ENCODE results near the gene AGTRAP. TPM values are rescaled to one million over a fixed set of nuclear protein-coding genes. Genes with fewer than 3 reads are reported as not detected.

The AGTRAP gene
- total RNA-seq, 1 donor = 38.9 TPM

DNA sequence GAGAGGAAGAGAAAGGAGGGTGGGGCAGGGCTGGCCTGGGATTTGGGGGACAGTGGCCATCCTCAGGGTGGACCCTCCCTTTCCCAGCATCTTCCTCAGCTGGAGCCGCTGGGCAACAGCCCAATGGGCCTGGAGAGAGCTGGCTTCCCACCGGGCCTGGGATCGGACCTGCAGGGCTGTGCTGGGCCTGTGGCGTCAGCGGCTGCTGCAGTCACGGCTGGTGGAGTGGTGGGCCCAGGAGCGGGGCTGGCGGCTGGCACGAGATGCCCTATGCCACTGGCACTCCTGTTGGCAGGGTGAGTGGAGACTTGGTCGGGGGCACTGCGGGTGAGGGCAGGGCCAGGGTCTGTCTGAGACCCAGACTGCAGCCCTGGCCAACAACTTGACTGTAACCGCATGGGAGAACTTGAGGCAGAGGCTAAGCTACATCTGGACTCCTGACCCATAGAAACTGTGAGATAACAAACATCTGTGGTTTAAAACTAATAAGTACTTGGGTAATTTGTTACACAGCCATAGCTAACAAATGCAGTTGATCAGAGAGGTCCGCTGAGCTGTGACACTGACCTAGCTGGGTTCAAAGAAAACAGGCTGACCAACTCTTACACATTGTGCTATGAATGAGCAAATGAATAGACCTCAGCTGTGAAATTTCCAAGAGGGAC, 43.9 kb downstream of the AGTRAP start:
- no peak overlapping the region for H3K4me3 ChIP-seq (ENCODE audit: low read depth, low read length)
- TF ChIP-seq, protein P1, sequence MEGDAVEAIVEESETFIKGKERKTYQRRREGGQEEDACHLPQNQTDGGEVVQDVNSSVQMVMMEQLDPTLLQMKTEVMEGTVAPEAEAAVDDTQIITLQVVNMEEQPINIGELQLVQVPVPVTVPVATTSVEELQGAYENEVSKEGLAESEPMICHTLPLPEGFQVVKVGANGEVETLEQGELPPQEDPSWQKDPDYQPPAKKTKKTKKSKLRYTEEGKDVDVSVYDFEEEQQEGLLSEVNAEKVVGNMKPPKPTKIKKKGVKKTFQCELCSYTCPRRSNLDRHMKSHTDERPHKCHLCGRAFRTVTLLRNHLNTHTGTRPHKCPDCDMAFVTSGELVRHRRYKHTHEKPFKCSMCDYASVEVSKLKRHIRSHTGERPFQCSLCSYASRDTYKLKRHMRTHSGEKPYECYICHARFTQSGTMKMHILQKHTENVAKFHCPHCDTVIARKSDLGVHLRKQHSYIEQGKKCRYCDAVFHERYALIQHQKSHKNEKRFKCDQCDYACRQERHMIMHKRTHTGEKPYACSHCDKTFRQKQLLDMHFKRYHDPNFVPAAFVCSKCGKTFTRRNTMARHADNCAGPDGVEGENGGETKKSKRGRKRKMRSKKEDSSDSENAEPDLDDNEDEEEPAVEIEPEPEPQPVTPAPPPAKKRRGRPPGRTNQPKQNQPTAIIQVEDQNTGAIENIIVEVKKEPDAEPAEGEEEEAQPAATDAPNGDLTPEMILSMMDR (IDR thresholded peaks at IDR 0.05; ENCODE audit: insufficient read depth, low read depth, low read length) = no peak
- no peak for DNase-seq (ENCODE audit: low read depth)

DNA sequence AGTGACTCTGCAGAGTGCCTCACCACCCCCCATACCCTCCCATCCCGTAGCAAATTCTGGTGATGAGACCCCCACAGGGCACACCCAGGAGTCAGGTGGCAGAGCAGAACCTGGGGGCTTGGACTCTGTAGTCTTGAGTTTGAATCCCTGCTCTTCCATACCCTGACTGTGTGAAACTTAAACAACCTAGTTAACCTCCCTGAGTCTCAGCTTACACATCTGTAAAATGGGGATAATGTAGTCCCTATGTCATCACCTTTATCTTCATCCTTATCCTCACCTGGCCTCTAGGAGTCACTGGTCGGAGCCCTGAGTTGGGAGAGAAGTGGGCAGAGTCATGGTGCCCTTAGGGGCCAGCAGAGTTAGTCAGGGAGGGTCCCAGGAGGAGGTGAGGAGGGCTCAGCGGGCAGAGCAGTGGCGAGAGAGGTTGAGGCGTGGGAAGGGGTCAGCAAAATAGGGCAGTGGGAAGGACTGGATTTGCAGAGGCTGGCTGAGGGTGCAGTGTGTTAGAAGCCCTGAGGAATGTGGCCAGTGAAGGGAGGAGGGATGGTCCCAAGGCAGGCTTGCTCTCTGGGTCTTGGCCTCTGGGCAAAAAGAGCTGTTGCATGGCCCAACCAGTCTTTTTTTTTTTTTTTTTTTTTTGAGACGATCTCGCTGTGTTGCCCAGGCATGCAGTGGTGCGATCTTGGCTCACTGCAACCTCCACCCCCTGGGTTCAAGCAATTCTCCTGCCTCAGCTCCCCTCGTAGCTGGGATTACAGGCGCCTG, 44.6 kb downstream of the AGTRAP start:
- TF ChIP-seq, protein P1 (IDR thresholded peaks at IDR 0.05; ENCODE audit: insufficient read depth, low read depth, low read length) = no peak
- DNase-seq (ENCODE audit: low read depth) = no peak
- H3K4me3 ChIP-seq (ENCODE audit: low read depth, low read length) = no peak overlapping the region

DNA sequence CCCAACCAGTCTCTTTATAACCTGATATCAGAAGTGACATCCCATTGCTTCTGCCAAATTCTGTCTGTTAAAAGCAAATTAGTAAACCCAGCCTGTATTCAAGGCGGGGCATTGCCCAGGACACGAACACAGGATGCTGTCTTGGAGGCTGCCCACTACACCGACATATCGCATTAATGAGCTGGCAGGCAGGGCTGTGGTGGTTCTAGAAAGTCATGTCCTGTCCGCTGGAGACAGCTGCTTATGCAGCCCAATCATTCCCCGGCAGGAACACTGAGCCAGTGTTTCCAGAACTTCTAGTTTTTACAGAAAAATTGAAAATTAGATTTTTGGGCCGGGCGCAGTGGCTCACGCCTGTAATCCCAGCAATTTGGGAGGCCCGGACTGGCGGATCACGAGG, 45.4 kb downstream of the AGTRAP start:
- DNase-seq (ENCODE audit: low read depth) = no peak
- TF ChIP-seq, protein P1 (IDR thresholded peaks at IDR 0.05; ENCODE audit: insufficient read depth, low read depth, low read length) = no peak

DNA sequence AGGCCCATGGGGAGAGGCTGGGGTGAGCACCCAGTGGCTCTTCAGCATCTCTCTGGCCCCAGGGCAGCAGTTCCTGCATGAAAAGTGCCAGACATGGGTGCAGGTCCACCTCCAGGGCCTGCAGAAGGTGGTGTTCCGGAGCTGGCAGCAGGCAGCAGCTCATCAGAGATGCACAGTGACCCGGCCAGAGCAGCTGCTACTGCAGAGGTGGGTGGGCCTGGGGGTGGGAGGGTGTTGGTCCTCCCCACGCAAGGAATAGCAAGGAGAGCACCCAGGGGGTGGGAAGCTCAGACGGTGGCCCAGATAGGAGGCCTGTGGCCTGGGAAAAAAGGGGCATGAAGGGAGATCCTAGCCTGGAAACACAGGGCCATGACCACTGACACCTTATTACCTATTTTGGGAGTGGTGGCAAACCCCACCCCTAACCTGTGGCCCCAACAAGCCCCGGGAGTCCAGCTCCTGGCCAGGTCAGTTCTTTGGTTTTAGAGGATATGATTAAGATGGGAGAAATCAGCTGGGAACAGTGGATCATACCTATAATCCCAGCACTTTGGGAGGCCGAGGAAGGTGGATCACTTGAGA, 46.3 kb downstream of the AGTRAP start:
- TF ChIP-seq, protein P1 (IDR thresholded peaks at IDR 0.05; ENCODE audit: insufficient read depth, low read depth, low read length) = no peak
- no peak for DNase-seq (ENCODE audit: low read depth)
- no peak overlapping the region for H3K4me3 ChIP-seq (ENCODE audit: low read depth, low read length)

More for the DNA sequence above, 45.4 kb downstream of the AGTRAP start:
- H3K4me3 ChIP-seq (ENCODE audit: low read depth, low read length) = no peak overlapping the region

DNA sequence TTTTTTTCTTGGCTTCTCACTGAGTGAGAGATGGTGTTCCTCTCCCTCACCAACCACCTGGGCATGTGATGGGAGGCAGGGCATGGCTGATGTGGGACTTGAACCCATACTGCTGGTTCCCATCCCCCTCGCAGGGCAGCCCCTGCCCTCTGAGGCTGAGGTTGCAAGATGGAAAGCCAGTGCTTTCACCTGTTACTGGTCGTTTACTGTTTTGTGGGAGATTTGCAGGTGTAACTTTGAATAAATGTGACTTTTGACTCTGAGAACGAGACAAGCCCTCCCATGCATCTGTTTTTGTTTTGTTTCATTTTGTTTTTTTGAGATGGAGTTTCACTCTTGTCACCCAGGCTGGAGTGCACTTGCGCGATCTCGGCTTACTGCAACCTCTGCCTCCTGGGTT, 47.6 kb downstream of the AGTRAP start:
- TF ChIP-seq, protein P1 (IDR thresholded peaks at IDR 0.05; ENCODE audit: insufficient read depth, low read depth, low read length) = no peak
- H3K4me3 ChIP-seq (ENCODE audit: low read depth, low read length) = no peak overlapping the region
- DNase-seq (ENCODE audit: low read depth) = no peak

DNA sequence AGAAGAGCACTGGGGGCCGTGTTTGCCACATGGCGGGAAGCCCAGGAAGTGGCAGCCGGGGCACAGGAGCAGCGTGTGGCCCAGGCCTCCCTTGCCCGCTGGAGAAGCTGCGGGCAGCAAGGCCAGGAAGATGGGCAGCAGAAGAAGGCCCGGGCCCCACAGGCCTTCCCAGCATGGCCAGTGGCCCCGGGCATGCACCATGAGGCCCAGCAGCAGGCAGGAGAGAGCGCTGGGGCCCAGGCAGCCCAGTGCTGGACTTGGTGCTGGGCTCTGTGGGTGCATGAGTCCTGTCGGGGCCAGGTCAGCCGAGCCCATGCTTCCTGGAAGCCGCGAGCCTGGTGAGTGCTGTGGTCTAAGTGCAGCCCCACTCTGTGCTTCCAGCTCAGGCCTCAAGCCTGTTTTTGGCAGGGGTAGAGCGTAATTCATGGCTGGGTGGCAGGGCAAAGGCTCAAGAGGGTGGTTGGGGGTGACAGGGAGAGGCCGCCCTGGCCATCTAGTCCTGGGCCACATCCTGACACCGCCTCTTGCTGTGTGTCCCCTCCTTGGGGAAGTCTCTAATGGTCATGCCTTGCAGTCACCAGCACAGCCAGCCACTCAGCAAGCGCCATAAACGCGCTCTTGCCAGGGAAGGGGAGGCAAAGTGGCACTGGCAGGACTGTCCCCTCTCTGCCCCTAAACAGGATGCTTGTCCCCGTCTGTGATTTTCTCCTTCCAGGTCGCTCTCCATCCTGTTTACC, 48.5 kb downstream of the AGTRAP start:
- H3K4me3 ChIP-seq (ENCODE audit: low read depth, low read length) = peak overlapping the region; percentile 30
- TF ChIP-seq, protein P1 (IDR thresholded peaks at IDR 0.05; ENCODE audit: insufficient read depth, low read depth, low read length) = no peak
- no peak for DNase-seq (ENCODE audit: low read depth)
